Measurements from ENCODE around the gene DNMT3A.

DNMT3A gene

GRCh38 chr2:25254961-25255360 lies 86.8 kb downstream of the DNMT3A start:
- DNase-seq = no peak

GRCh38 chr2:25253153-25253626 lies 88.5 kb downstream of the DNMT3A start:
- no peak for DNase-seq

GRCh38 chr2:25252291-25253152 lies 89.2 kb downstream of the DNMT3A start:
- DNase-seq = peak; percentile 49 to 61

GRCh38 chr2:25251422-25252273 lies 90.1 kb downstream of the DNMT3A start:
- peak; percentile 49 to 56 for DNase-seq

- DNase-seq = peak; percentile 23 to 27
Observed at GRCh38 chr2:25251071-25251421, 90.7 kb downstream of the DNMT3A start.

GRCh38 chr2:25250331-25251070 lies 91.2 kb downstream of the DNMT3A start:
- peak; percentile 27 to 31 for DNase-seq

GRCh38 chr2:25249785-25250184 lies 91.9 kb downstream of the DNMT3A start:
- DNase-seq = no peak

- no peak for DNase-seq
Observed at GRCh38 chr2:25247792-25248512, 93.8 kb downstream of the DNMT3A start.

- DNase-seq = no peak
Observed at GRCh38 chr2:25246558-25247290, 95.0 kb downstream of the DNMT3A start.

- DNase-seq = no peak
Observed at GRCh38 chr2:25246001-25246400, 95.7 kb downstream of the DNMT3A start.

GRCh38 chr2:25245141-25245540 lies 96.6 kb downstream of the DNMT3A start:
- DNase-seq = no peak

GRCh38 chr2:25243995-25244394 lies 97.7 kb downstream of the DNMT3A start:
- no peak for DNase-seq

- no peak for DNase-seq
Observed at GRCh38 chr2:25241452-25241851, 100.3 kb downstream of the DNMT3A start.

GRCh38 chr2:25240636-25241035 lies 101.1 kb downstream of the DNMT3A start:
- no peak for DNase-seq

GRCh38 chr2:25238920-25239319 lies 102.8 kb downstream of the DNMT3A start:
- no peak for DNase-seq

GRCh38 chr2:25237764-25238163 lies 104.0 kb downstream of the DNMT3A start:
- no peak for DNase-seq

- no peak for DNase-seq
Observed at GRCh38 chr2:25236736-25237135, 105.0 kb downstream of the DNMT3A start.

- DNase-seq = no peak
Observed at GRCh38 chr2:25234738-25235137, 107.0 kb downstream of the DNMT3A start.

GRCh38 chr2:25233916-25234605 lies 107.7 kb downstream of the DNMT3A start:
- no peak for DNase-seq

GRCh38 chr2:25232248-25232825 lies 109.4 kb downstream of the DNMT3A start:
- no peak for DNase-seq

GRCh38 chr2:25230948-25231311 lies 110.8 kb downstream of the DNMT3A start:
- DNase-seq = no peak

Measured in activated CD4-positive, alpha-beta T cell treated with anti-CD3 and anti-CD28 coated beads, Interleukin-2, amount 50 U/mL, for 48 hours (primary cell).